NCI-H526 (cell line): ENCODE results near the gene SYNM.

Experiments used
- DNase-seq, 2 experiments: peaks; one replicate each; lab custom pipeline; 2025; lab: John Stamatoyannopoulos, UW

SYNM gene

DNA sequence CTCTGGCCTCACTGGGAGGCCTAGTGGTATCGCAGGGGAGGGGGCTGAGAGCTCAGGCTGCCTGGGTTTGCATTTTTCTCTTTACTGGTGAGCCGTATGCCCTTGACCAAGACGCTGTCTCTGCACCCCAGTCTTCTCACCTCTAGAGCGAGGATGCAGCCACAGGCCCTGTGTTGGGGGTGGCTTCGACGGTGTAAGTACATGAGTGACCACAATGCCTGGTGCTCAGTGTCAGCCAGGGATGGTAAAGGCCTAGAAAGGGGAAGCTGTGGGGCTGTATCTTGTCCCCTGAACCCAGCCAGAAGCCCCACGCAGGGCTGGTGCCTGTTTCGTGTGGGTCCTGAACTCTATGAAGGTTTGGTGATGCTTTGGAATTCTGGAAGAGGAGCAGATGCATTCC is 19.8 kb downstream of the SYNM start:
- DNase-seq: no peak

- DNase-seq: no peak
These were observed 20.4 kb downstream of the SYNM start for GRCh38 chr15:99125061-99125891.

DNA sequence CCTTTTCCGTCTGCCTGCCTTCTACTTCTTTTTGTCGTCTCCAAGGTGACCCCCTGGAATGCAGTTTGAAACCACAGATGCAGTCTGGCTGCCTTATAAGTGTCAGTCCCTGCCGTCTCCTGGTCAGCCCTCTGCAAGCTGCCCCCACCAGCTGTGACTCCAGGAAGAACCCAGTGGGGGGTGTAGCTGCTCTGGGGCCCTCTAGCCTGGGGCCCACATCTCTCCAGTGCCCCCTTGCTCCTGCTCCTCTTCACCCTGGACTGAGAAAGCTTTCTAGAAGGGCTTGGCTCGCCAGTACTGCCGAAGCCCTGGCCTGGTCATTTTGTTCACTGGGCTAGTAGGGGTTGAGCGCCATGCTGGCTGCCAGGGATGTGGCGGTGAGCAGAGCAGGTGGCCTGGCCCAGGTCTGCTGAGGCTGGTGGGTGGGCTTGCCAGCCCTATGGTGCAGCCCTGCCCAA is 21.3 kb downstream of the SYNM start:
- no peak for DNase-seq

DNA sequence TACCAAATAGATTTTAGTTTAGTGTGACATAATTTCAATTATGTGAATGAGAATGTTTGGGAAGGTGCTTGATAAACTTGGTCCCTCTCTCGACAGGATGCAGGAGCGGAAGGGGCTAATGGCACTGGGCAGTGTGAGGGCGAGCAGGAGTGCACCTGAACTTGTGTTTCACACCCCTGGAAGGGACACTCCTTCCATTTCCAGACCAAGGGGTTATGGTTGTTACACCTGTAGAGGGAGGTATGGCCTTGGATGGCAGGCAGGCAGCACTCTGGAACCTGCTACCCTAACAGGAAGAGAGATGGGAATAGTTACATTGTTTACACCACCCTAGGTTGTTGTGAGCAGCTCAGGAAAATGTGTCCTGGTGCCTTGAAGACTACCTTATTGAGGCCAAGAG is 22.1 kb downstream of the SYNM start:
- no peak for DNase-seq

- DNase-seq: no peak
These were observed 22.9 kb downstream of the SYNM start for GRCh38 chr15:99127773-99128172.

GRCh38 chr15:99128411-99128810 is 23.5 kb downstream of the SYNM start:
- no peak for DNase-seq

- DNase-seq: no peak
These were observed 24.8 kb downstream of the SYNM start for GRCh38 chr15:99129644-99130043.

DNA sequence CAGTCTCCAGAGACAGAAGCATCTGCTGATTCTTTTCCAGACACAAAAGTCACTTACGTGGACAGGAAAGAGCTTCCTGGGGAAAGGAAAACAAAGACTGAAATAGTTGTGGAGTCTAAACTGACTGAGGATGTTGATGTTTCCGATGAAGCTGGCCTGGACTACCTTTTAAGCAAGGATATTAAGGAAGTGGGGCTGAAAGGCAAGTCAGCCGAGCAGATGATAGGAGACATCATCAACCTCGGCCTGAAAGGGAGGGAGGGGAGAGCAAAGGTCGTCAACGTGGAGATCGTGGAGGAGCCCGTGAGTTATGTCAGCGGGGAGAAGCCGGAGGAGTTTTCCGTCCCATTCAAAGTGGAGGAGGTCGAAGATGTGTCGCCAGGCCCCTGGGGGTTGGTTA is 25.4 kb downstream of the SYNM start:
- no peak for DNase-seq

DNA sequence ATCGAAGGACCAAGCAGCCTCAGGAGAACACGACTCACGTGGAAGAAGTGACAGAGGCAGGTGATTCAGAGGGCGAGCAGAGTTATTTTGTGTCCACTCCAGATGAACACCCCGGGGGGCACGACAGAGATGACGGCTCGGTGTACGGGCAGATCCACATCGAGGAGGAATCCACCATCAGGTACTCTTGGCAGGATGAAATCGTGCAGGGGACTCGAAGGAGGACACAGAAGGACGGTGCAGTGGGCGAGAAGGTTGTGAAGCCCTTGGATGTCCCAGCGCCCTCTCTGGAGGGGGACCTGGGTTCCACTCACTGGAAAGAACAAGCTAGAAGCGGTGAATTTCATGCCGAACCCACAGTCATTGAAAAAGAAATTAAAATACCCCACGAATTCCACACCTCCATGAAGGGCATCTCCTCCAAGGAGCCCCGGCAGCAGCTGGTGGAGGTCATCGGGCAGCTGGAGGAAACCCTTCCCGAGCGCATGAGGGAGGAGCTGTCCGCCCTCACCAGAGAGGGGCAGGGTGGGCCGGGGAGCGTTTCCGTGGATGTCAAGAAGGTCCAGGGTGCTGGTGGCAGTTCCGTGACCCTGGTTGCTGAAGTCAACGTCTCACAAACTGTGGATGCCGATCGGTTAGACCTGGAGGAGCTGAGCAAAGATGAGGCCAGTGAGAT is 26.0 kb downstream of the SYNM start:
- DNase-seq: no peak

- no peak for DNase-seq
These were observed 26.7 kb downstream of the SYNM start for GRCh38 chr15:99131441-99132023.

DNA sequence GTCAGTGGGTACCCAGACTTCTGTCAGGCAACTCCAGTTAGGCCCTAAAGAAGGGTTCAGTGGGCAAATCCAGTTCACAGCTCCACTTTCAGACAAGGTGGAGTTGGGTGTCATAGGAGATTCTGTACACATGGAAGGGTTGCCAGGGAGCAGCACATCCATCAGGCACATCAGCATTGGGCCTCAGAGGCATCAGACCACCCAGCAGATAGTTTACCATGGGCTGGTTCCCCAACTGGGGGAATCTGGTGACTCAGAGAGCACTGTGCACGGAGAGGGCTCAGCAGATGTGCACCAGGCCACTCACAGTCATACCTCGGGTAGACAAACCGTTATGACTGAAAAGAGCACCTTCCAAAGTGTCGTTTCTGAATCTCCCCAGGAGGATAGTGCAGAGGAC is 27.2 kb downstream of the SYNM start:
- no peak for DNase-seq

- DNase-seq: no peak
These were observed 27.9 kb downstream of the SYNM start for GRCh38 chr15:99132634-99133287.

- no peak for DNase-seq
These were observed 29.5 kb downstream of the SYNM start for GRCh38 chr15:99134317-99134821.

GRCh38 chr15:99135194-99135593 is 30.3 kb downstream of the SYNM start:
- no peak for DNase-seq

- DNase-seq: no peak
These were observed 32.2 kb downstream of the SYNM start for GRCh38 chr15:99137111-99137546.

GRCh38 chr15:99137877-99138276 is 33.0 kb downstream of the SYNM start:
- DNase-seq: no peak

- DNase-seq: no peak
These were observed 33.7 kb downstream of the SYNM start for GRCh38 chr15:99138491-99138982.

GRCh38 chr15:99139276-99139675 is 34.4 kb downstream of the SYNM start:
- DNase-seq: no peak

- DNase-seq: no peak
These were observed 35.7 kb downstream of the SYNM start for GRCh38 chr15:99140590-99140989.

DNA sequence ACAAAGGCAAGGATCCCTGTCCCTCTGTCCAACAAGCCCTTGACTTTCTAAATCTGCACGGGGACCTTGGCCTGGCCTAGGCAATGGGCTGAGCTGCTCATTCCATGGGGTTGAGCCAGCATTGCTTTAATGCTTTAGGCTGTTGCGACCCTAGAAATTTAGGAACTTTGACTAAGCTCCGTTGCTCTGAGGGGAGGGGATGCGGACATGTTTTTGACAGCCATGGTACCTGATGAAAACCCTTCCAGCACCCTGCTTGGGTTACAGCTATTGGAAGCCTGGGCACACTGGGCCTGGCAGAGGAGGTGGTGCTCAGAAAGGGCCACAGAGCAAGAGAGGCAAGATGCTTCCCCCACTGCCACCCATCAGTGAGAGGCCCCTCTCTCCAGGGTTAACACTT is 37.1 kb downstream of the SYNM start:
- peak in 1 of 2 experiments; percentile 36 for DNase-seq

DNA sequence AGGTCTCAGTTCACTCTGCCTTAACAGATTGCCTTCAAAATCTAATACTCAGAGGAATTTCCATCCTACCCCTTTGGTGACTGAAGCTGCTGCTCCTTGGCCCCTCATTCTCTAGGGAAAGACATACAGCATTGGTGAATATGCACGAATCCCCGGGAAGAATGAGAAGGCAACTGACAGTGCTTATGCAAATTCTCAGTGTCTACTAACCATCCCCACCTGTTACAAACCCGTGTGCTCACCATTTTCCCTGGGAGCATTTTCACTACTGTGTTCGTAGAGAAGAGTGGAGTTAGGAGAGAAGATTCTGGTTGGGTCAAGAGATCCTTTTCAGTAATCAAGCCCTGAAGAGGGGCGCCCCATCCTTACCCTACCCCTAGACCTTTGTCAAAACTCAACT is 37.7 kb downstream of the SYNM start:
- peak; percentile 85 to 91 for DNase-seq

DNA sequence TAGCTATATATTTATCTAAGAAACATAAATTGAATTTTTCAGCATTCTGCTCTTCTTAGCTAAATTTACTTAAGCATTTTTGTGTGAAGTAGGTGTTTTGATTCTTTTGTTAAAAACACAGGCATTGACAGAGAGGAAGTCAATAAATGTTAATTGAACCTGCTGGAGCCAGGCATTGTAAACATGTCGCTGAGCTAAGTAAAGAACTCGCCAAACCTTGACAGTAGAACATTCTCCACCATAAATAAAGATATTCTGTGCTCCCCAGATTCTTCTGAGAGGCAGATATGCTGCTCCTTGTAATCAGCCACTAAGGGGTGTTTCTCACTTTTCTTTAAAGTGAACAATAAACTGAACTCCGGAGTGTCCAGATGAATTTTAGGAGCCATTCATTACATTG is 38.4 kb downstream of the SYNM start:
- DNase-seq: peak; percentile 17 to 22
